IPS DF 19.7 (cell line): ENCODE measurements around the gene SMIM20.

ENCODE experiments used
- DNase-seq: peaks from one replicate; pipeline ENCODE4 v3.0.0-alpha.2; 2013; ENCODE audit warnings: low read depth, low spot score

The SMIM20 gene

GRCh38 chr4:25954293-25954904 lies 40.4 kb downstream of the SMIM20 start:
- DNase-seq: no peak

GRCh38 chr4:25955705-25956104 lies 41.7 kb downstream of the SMIM20 start:
- no peak for DNase-seq

- no peak for DNase-seq
Observed at GRCh38 chr4:25956260-25956659, 42.2 kb downstream of the SMIM20 start.

GRCh38 chr4:25958110-25958509 lies 44.1 kb downstream of the SMIM20 start:
- DNase-seq: no peak

- no peak for DNase-seq
Observed at GRCh38 chr4:25962393-25962792, 48.4 kb downstream of the SMIM20 start.

- no peak for DNase-seq
Observed at GRCh38 chr4:25965629-25966028, 51.6 kb downstream of the SMIM20 start.

- DNase-seq: no peak
Observed at GRCh38 chr4:25966171-25966570, 52.2 kb downstream of the SMIM20 start.

- DNase-seq: no peak
Observed at GRCh38 chr4:25969374-25970155, 55.5 kb downstream of the SMIM20 start.

GRCh38 chr4:25970226-25970675 lies 56.2 kb downstream of the SMIM20 start:
- DNase-seq: no peak

GRCh38 chr4:25970691-25971432 lies 56.8 kb downstream of the SMIM20 start:
- no peak for DNase-seq

- DNase-seq: no peak
Observed at GRCh38 chr4:25972366-25972765, 58.3 kb downstream of the SMIM20 start.

GRCh38 chr4:25972984-25973745 lies 59.1 kb downstream of the SMIM20 start:
- no peak for DNase-seq

- no peak for DNase-seq
Observed at GRCh38 chr4:25976780-25977179, 62.8 kb downstream of the SMIM20 start.

- no peak for DNase-seq
Observed at GRCh38 chr4:25977397-25978170, 63.6 kb downstream of the SMIM20 start.

- DNase-seq: no peak
Observed at GRCh38 chr4:25978327-25978726, 64.3 kb downstream of the SMIM20 start.
